Measurements from ENCODE around the gene PRKCE. TPM values are rescaled to one million over a fixed set of nuclear protein-coding genes. Genes with fewer than 3 reads are reported as not detected.

The PRKCE gene
- polyA plus RNA-seq, 3 donors, result 1.3 to 7.7 (median 2.3) TPM

DNA sequence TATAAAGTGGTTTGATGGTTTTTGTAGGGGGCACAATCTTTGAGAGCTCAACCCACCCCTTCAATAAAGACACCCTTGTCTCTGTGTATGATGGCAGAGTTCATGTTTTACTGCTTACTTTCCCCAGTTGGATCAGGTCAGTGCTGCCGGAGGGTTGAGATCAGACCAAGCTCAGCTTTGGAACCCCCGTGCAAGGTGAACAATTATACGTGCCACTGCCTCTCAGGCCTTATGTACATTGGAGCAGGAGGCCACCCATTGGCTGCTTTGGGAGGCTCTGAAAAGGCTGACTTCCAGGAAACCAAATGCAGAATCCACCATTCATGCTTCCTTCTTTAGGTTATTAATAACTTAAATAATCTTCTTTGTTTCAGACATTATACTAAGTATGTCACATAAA, 542.4 kb downstream of the PRKCE start:
- no peaks in the 10 kb centered on the region for H3K36me3 Mint-ChIP-seq
- H3K4me3 ChIP-seq (replicated peaks in 1 of 3; ENCODE audit: low read depth in 2 of 3, low read length in 3 of 3), result no peak overlapping the region
- H3K4me2 ChIP-seq (replicated peaks; ENCODE audit: extremely low read depth, low read length, poor library complexity, severe bottlenecking), result no peak overlapping the region
- no peaks in the 10 kb centered on the region for H3K27me3 ChIP-seq (ENCODE audit: control insufficient read depth in 2 of 2, insufficient read depth in 2 of 2, low read length in 2 of 2)
- no peaks in the 10 kb centered on the region for H3K9me3 ChIP-seq (replicated peaks in 1 of 2; ENCODE audit: control insufficient read depth in 1 of 2, insufficient read depth in 1 of 2, low read length in 2 of 2)
- 96% methylated on average over 3 of the region's 3 CpGs for WGBS (ENCODE audit: insufficient coverage)
- no peak overlapping the region for H3K27ac Mint-ChIP-seq
- no peak overlapping the region for H3K9ac ChIP-seq (ENCODE audit: insufficient read depth, low read length, poor library complexity, severe bottlenecking)
- H3K27ac ChIP-seq (ENCODE audit: low read depth in 1 of 2, low read length in 2 of 2), result no peak overlapping the region
- TF ChIP-seq, protein P1, sequence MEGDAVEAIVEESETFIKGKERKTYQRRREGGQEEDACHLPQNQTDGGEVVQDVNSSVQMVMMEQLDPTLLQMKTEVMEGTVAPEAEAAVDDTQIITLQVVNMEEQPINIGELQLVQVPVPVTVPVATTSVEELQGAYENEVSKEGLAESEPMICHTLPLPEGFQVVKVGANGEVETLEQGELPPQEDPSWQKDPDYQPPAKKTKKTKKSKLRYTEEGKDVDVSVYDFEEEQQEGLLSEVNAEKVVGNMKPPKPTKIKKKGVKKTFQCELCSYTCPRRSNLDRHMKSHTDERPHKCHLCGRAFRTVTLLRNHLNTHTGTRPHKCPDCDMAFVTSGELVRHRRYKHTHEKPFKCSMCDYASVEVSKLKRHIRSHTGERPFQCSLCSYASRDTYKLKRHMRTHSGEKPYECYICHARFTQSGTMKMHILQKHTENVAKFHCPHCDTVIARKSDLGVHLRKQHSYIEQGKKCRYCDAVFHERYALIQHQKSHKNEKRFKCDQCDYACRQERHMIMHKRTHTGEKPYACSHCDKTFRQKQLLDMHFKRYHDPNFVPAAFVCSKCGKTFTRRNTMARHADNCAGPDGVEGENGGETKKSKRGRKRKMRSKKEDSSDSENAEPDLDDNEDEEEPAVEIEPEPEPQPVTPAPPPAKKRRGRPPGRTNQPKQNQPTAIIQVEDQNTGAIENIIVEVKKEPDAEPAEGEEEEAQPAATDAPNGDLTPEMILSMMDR (IDR thresholded peaks at IDR 0.05), result no peak
- H3K4me1 ChIP-seq (ENCODE audit: control insufficient read depth in 1 of 2, insufficient read depth in 2 of 2, low read length in 2 of 2), result no peaks in the 10 kb centered on the region
- peaks cover 0 to 2% (median 0%) of the 10 kb centered on the region in 7 donors for H3K9me3 Mint-ChIP-seq
- no peaks in the 10 kb centered on the region for H3K36me3 ChIP-seq (replicated peaks in 1 of 2; ENCODE audit: control insufficient read depth in 1 of 2, insufficient read depth in 2 of 2, low read length in 2 of 2)
- H2AFZ ChIP-seq (ENCODE audit: insufficient read depth, low read depth, low read length, poor library complexity, severe bottlenecking), result no peak overlapping the region
- peaks cover 2 to 3% (median 2%) of the 10 kb centered on the region in 3 donors for H3K27me3 Mint-ChIP-seq (ENCODE audit: low read depth in 3 of 3)
- no peaks in the 10 kb centered on the region for H3K4me1 Mint-ChIP-seq
- no peak overlapping the region for H3K4me3 Mint-ChIP-seq
- no peaks in the 10 kb centered on the region for H4K20me1 ChIP-seq (ENCODE audit: insufficient read depth, low read length)
- H3K79me2 ChIP-seq (ENCODE audit: insufficient read depth, low read length), result no peaks in the 10 kb centered on the region
- DNase-seq, result no peak
- intact Hi-C loops (cut with micrococcal nuclease), result no loop called here

GRCh38 chr2:46194856-46195255, 543.4 kb downstream of the PRKCE start:
- Histone ChIP-seq H3K4me2 (replicated peaks; ENCODE audit: extremely low read depth, low read length, poor library complexity, severe bottlenecking) (no peak overlapping the region), H3K79me2 (ENCODE audit: insufficient read depth, low read length) (no peaks in the 10 kb centered on the region), H3K27me3 (ENCODE audit: control insufficient read depth in 2 of 2, insufficient read depth in 2 of 2, low read length in 2 of 2) (no peaks in the 10 kb centered on the region), H2AFZ (ENCODE audit: insufficient read depth, low read depth, low read length, poor library complexity, severe bottlenecking) (no peak overlapping the region), H3K36me3 (replicated peaks in 1 of 2; ENCODE audit: control insufficient read depth in 1 of 2, insufficient read depth in 2 of 2, low read length in 2 of 2) (no peaks in the 10 kb centered on the region), H3K9ac (ENCODE audit: insufficient read depth, low read length, poor library complexity, severe bottlenecking) (no peak overlapping the region), H4K20me1 (ENCODE audit: insufficient read depth, low read length) (no peaks in the 10 kb centered on the region), H3K27ac (ENCODE audit: low read depth in 1 of 2, low read length in 2 of 2) (no peak overlapping the region), H3K9me3 (replicated peaks in 1 of 2; ENCODE audit: control insufficient read depth in 1 of 2, insufficient read depth in 1 of 2, low read length in 2 of 2) (no peaks in the 10 kb centered on the region), H3K4me3 (replicated peaks in 1 of 3; ENCODE audit: low read depth in 2 of 3, low read length in 3 of 3) (no peak overlapping the region), H3K4me1 (ENCODE audit: control insufficient read depth in 1 of 2, insufficient read depth in 2 of 2, low read length in 2 of 2) (no peaks in the 10 kb centered on the region)
- Mint-ChIP-seq H3K4me1 (peaks cover 1% of the 10 kb centered on the region), H3K36me3 (no peaks in the 10 kb centered on the region), H3K9me3 (peaks cover 0 to 2% (median 0%) of the 10 kb centered on the region in 7 donors), H3K4me3 (no peak overlapping the region), H3K27ac (no peak overlapping the region), H3K27me3 (ENCODE audit: low read depth in 3 of 3) (peaks cover 2 to 3% (median 2%) of the 10 kb centered on the region in 3 donors)
- intact Hi-C loops (cut with micrococcal nuclease), result no loop called here
- no peak for DNase-seq
- 83% methylated on average over 1 of the region's 2 CpGs for WGBS (ENCODE audit: insufficient coverage)
- TF ChIP-seq, protein P1 (IDR thresholded peaks at IDR 0.05), result no peak
